ENCODE measurements around the gene MGRN1. TPM values are rescaled to one million over a fixed set of nuclear protein-coding genes. Genes with fewer than 3 reads are reported as not detected.
A peak's percentile ranks its signal among the peaks of the same experiment; 100 is the strongest.

MGRN1 gene
- total RNA-seq, 4 donors from 2014 or later = 30.8 to 58.2 (median 44.8) TPM

GRCh38 chr16:4678596-4678995 is 54.0 kb downstream of the MGRN1 start:
- peaks cover 27% of the 10 kb centered on the region for H3K4me1 ChIP-seq
- TF ChIP-seq POLR2AphosphoS5 (IDR thresholded peaks at IDR 0.05) (no peak), EP300 (IDR thresholded peaks at IDR 0.05) (no peak), CTCF (IDR thresholded peaks at IDR 0.05) (no peak), POLR2A (IDR thresholded peaks at IDR 0.05) (no peak)
- H3K36me3 ChIP-seq = peaks cover 48% of the 10 kb centered on the region
- 71% methylated on average over 6 of the region's 6 CpGs for WGBS
- no peaks in the 10 kb centered on the region for H3K9me3 ChIP-seq
- H3K27ac ChIP-seq = no peak overlapping the region
- DNase-seq (ENCODE audit: low spot score in 2 of 2) = no peak
- no peak overlapping the region for H3K4me3 ChIP-seq
- no peaks in the 10 kb centered on the region for H3K27me3 ChIP-seq

- H3K27ac ChIP-seq = peak overlapping the region; percentile 46
- H3K36me3 ChIP-seq = peaks cover 54% of the 10 kb centered on the region
- H3K9me3 ChIP-seq = no peaks in the 10 kb centered on the region
- H3K4me3 ChIP-seq = peak overlapping the region; percentile 46
- no peak for DNase-seq (ENCODE audit: low spot score in 2 of 2)
- 72% methylated on average over 15 of the region's 20 CpGs for WGBS
- TF ChIP-seq CTCF (IDR thresholded peaks at IDR 0.05) = no peak
- TF ChIP-seq POLR2AphosphoS5 (IDR thresholded peaks at IDR 0.05) = no peak
- no peak for TF ChIP-seq EP300 (IDR thresholded peaks at IDR 0.05)
- no peak for TF ChIP-seq POLR2A (IDR thresholded peaks at IDR 0.05)
- peaks cover 27% of the 10 kb centered on the region for H3K4me1 ChIP-seq
- no peaks in the 10 kb centered on the region for H3K27me3 ChIP-seq
Measured at GRCh38 chr16:4679156-4679849, 54.7 kb downstream of the MGRN1 start.

- H3K36me3 ChIP-seq = peaks cover 62% of the 10 kb centered on the region
- peak overlapping the region; percentile 46 for H3K27ac ChIP-seq
- H3K4me3 ChIP-seq = peak overlapping the region; percentile 46
- H3K9me3 ChIP-seq = no peaks in the 10 kb centered on the region
- no peaks in the 10 kb centered on the region for H3K27me3 ChIP-seq
- peak; percentile 81 to 90 for DNase-seq (ENCODE audit: low spot score in 2 of 2)
- no peak for TF ChIP-seq EP300 (IDR thresholded peaks at IDR 0.05)
- TF ChIP-seq POLR2AphosphoS5 (IDR thresholded peaks at IDR 0.05) = no peak
- no peak for TF ChIP-seq POLR2A (IDR thresholded peaks at IDR 0.05)
- no peak for TF ChIP-seq CTCF (IDR thresholded peaks at IDR 0.05)
- H3K4me1 ChIP-seq = peaks cover 27% of the 10 kb centered on the region
- 48% methylated on average over 47 of the region's 47 CpGs for WGBS
Measured at GRCh38 chr16:4679850-4680636, 55.4 kb downstream of the MGRN1 start.

DNA sequence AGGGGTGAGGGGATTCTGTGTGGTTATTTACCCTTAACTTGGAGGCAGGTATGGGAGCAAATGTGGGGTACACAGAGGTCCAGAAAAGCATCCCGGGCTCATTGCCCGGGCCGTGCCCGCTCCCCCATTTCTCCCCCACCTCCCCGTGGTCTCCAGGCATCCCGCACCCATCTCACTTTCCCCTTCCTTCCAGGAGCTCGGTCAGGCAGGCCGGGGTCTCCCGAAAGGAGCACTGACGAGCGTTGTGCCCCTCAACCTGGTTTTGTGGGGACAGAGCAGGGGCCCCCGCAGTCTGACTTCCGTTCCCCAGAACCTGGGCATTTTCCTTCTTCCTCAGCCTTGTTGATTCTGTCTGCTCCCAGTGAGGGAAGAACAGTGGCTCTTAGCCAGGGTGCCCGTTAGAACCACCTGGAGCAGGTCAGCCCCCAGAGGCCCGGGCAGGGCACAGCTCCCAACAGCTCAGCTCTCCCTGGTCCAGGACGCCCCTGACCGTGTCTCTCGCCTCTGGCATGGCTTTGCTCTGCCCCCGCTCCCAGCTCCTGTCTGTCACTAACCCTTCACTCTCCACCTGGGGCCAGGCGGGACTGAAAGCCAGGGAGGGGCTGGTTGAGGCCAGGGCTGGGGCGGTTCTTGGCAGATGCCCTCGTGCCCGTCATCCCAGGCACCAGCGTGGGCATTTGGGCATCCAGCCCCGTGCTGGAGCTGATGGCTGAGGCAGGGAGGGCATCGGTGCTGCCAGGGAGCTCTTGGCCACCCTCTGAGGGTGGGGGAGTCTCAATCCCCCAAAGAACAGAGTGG is 56.2 kb downstream of the MGRN1 start:
- peak in 1 of 2 donors; percentile 64 for DNase-seq (ENCODE audit: low spot score in 2 of 2)
- TF ChIP-seq EP300 (IDR thresholded peaks at IDR 0.05) (no peak), POLR2AphosphoS5 (IDR thresholded peaks at IDR 0.05) (no peak), POLR2A (IDR thresholded peaks at IDR 0.05) (no peak), CTCF (IDR thresholded peaks at IDR 0.05) (no peak)
- no peaks in the 10 kb centered on the region for H3K9me3 ChIP-seq
- H3K27me3 ChIP-seq = no peaks in the 10 kb centered on the region
- 63% methylated on average over 11 of the region's 26 CpGs for WGBS
- H3K4me3 ChIP-seq = peak overlapping the region; percentile 46
- peaks cover 69% of the 10 kb centered on the region for H3K36me3 ChIP-seq
- H3K4me1 ChIP-seq = peaks cover 27% of the 10 kb centered on the region
- H3K27ac ChIP-seq = peak overlapping the region; percentile 46
